ENCODE measurements around the gene DLGAP4.
A peak's percentile ranks its signal among the peaks of the same experiment; 100 is the strongest.

Gene DLGAP4

GRCh38 chr20:36391456-36391855 is 85.3 kb downstream of the DLGAP4 start:
- no peak for DNase-seq

- DNase-seq = no peak
Observed at GRCh38 chr20:36391955-36392354, 85.8 kb downstream of the DLGAP4 start.

DNA sequence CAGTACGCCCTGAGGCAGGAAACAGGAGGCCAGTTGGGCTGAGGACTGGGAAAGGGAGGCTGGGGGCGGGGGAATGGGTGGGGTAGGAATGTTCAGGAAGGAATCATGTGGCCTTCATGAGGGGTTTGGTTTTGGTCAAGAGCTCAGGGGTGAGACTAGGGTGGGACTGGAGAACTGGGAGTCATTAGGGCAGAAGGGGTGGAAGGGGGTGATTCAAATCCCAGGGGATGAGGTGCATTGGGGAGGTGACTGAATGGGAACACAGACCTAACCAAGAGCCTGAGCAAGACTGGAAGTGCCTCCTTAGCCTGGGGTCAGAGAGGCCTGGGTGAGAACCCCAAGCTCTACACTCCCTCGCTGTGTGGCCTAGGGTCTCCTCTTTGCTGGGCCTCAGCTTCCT is 86.8 kb downstream of the DLGAP4 start:
- no peak for DNase-seq

GRCh38 chr20:36394340-36394965 is 88.3 kb downstream of the DLGAP4 start:
- no peak for DNase-seq

DNA sequence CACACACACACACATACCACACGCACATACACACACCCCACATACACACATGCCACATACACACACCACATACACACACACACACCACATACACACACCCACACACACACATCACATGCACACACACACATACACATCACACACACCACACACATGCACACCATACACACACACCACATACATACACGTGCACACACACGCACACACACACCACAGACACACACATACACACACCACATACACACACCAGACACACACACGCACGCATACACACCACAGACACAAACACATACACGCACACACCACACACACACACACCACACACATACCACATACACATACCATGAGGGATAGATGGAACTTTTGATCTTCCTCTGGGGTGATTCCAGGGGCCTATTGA is 90.2 kb downstream of the DLGAP4 start:
- DNase-seq = no peak

DNA sequence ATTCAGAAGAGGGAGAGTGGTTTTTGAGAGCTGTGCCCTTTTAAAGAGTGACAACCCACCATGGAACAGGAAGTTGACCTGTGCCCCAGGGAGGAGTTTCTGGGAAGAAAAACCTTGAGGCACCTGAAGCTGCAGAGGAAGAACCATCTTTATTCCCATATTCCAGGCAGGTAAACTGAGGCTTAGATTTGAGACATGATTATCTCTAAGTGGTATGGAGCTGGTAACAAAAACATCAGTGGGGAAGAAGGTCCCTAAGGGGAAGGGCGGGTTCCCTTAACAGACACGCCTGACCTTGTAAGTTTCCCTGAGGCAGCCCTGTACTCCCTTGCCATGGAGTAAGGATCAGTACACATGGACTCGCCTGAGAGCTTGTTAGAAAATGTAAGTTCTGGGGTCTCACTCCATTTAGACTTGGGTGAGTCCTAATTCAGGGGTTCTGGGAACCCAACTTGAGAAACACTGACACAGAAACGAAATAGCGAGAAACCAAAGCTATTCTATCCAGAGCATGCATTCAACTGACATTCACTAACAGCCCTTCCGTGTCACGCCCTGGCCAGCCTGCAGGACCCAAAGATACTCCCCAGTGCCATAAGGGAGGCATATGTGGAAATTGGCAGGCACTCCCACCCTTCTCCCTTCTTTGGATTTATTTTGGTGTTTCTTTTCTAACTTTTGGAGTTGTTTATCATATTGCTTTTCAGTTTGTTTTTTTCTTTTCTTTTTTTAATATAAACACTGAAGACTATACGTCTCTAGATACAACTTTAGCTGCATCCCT is 90.9 kb downstream of the DLGAP4 start:
- DNase-seq = no peak

DNA sequence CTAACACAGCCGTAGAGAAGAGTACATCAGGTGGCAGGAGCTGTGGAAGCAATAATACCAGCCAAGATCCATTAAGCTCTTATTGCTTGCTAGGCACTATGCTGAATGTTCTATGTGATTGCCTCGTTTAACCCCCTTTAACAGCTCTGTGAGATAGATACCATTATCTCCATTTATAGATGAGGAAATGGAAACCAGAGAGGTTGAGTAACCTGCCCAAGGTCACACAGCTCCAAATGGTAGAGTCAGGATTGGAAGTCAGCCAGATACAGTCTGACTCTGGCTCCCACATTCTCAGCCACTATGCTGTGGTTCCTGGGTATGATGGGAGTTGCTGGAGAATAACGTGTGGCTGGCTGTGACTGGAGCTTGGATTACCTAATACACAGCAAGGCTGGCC is 92.4 kb downstream of the DLGAP4 start:
- DNase-seq = no peak

GRCh38 chr20:36399147-36399968 is 93.2 kb downstream of the DLGAP4 start:
- peak; percentile 31 for DNase-seq

- no peak for DNase-seq
Observed at GRCh38 chr20:36399969-36400545, 93.9 kb downstream of the DLGAP4 start.

GRCh38 chr20:36400909-36401735 is 95.0 kb downstream of the DLGAP4 start:
- DNase-seq = no peak

- DNase-seq = no peak
Observed at GRCh38 chr20:36402708-36403107, 96.6 kb downstream of the DLGAP4 start.

GRCh38 chr20:36404435-36404978 is 98.4 kb downstream of the DLGAP4 start:
- DNase-seq = no peak

DNA sequence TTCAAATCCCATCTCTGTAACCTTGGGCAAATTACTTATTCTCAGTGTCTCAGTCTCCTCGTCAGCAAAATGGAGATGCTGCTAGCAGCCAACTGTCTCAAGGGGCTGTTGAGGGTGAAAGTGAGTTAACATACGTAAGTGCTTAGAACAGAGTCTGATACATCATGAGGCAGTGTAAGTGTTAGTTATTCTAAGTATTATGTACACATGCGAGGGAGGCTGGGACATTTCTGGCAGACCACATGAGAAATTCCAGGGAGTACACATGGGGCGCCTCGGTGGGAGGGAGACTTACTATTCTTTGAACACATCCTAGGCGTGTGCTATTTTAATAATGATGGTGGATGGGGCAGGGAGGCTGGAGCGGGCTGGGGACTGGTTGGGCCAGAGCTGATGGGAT is 99.1 kb downstream of the DLGAP4 start:
- DNase-seq = no peak

DNA sequence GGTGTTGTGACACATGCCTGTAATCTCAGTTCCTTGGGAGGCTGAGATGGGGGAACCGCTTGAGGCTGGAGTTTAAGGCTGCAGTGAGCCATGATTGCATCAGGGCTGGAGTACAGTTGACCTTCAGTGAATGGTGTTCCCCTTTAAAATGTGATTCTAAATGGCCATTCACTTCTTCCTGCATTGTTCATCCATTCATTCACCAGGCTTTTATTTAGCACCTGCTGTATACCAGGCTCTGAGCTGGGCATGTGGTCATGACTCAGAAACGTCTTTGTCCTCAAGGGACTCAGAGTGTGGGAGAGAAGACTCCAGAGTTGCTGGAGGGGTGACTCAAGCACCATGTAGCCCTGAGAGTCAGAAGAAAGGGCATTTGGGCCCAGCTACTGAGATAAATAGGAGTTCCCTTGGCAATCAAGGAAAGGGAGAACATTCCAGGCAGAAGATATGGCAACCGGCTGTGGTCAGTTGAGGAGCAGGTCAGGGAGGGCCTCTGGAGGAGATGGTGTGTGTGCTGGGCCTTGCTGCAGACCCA is 101.1 kb downstream of the DLGAP4 start:
- no peak for DNase-seq

GRCh38 chr20:36408219-36408618 is 102.1 kb downstream of the DLGAP4 start:
- no peak for DNase-seq

DNA sequence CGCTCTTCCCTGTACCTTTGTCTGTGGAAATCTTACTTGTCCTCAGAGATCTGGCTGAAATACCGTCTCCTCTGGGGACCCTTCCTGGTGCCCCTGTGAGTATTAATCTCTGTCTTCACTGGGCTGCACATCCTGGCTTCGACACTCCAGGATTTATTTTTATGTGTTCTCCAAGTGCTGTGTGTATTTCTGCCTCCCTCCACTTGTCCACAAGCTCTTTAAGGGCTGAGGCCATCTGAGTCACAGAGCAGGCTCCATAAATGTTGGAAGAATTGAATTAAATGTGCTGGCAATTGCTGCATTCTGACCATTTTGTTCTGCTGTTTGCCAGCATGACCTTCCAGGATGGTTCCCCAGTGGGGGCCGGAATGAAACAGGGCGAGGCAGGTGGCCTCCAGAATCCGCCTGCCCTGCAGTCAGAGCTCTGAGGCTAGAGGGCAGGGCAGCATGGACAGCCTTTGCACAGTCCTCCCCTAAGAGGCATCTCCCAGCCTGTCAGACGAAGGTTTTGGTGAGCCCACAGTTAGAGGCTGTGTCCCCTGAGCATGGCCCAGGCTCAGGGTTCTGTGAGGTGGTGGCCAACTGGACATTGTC is 105.8 kb downstream of the DLGAP4 start:
- DNase-seq = no peak

DNA sequence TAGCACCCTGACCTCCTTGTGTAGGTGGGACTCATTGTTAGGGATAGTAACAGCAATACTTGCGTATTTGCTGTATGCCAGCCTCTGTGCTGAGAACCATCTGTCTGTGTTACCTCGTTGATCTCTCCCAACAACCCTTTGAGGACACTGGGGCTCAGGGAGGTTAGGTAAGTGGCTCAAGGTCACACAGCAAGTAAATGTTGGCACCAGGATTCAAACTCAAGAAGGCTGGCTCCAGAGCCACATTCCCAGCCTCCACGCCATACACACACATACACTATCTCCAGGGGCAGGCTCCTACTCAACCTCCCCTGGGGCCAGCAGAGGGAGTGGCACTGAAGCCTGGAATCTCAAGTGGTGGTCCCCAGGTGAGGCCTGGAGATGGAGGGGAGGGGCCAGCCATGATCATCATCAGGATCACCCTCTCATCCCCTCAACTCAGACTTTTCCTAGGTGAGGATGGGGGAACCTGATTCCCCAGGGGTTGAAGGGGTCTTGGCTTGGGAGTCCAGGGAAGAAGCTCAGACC is 109.4 kb downstream of the DLGAP4 start:
- DNase-seq = no peak

GRCh38 chr20:36418711-36419110 is 112.6 kb downstream of the DLGAP4 start:
- no peak for DNase-seq

DNA sequence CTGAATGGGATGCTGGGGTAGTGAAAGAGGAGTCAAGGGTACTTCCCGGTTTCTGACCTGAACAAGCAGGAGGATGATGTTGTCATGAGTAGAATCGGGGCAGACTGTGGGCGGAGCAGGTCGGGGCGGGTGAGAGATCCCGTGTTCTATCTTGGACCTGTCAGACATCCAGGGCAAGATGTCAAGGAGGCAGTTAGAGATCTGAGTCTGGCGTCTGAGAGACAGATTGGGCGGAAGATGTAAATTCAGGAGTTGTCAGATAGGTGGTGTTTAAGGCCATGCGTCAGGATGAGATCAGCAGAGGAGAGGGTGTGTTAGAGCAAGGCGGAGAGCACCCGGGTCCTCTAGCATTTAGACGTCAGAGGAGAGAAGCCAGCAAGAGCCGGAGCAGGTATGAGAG is 115.5 kb downstream of the DLGAP4 start:
- DNase-seq = no peak

DNA sequence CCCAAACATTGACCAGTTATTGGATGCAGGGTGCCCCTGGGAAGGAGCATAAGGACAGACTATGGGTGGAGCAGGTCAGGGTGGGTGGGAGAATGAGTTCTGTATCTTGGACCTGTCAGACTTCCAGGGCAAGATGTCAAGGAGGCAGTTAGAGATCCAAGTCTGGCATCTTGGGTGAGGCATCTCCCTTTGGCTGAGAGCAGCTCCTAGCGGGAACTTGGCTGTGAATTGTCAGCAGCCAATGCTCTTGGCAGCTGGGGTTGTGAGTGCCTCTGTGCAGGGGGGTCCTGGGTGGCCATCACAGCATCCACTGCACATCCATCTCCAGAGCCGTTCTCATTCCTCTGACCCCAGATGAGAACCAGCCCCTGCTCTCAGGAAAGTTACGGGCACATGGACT is 118.2 kb downstream of the DLGAP4 start:
- DNase-seq = no peak

DNA sequence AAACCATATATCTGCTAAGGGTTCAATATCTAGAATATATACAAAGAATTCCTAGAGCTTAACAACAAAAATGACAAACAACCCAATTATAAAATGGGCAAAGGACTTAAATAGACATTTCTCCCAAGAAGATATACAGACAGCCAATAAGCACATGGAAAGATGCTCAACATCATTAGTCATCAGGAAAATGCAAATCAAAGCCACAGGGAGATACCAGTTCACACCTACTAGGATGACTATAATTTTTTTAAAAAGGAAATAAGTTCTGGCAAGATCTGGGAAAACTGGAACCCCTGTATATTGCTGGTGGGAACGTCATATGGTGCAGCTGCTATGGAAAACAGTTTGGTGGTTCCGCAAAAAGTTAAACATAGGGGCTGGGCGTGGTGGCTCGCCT is 119.0 kb downstream of the DLGAP4 start:
- DNase-seq = no peak
